Thoracic aorta (tissue), 2 donors: Measurements from ENCODE around the gene HMGN2. TPM values are rescaled to one million over a fixed set of nuclear protein-coding genes. Genes with fewer than 3 reads are reported as not detected.

Source experiments
- ATAC-seq: fragments of 150-250 bp; one replicate; pipeline ENCODE4 v1.8.0; 2017; ENCODE audit warnings: low read depth; ENCODE audit not compliant: insufficient number of reproducible peaks, low FRiP score
- DNase-seq: peaks from one replicate; pipeline ENCODE4 v3.0.0-alpha.2; 2020; ENCODE audit warnings: low spot score
- H3K27ac ChIP-seq, 2 donors: fragments of 200-600 bp; sonication (generic); 1 replicate in 1 of 2; 2 replicates in 1 of 2; pipeline ENCODE4 v1.5.1; 2016; ENCODE audit warnings: mild to moderate bottlenecking in 2 of 2, moderate library complexity in 2 of 2
- H3K27me3 ChIP-seq: fragments of 200-600 bp; sonication (generic); replicated peaks from 2 replicates; pipeline ENCODE4 v1.6.0; 2016; ENCODE audit warnings: mild to moderate bottlenecking; ENCODE audit not compliant: insufficient read depth
- H3K36me3 ChIP-seq: fragments of 200-600 bp; sonication (generic); one replicate; pipeline ENCODE4 v1.5.1; 2016
- H3K4me1 ChIP-seq, 2 donors: fragments of 200-600 bp; sonication (generic); 1 replicate in 1 of 2; 2 replicates in 1 of 2; pipeline versions ENCODE4 v1.5.1 to v1.6.0; 2016; ENCODE audit warnings: low read depth in 2 of 2, mild to moderate bottlenecking in 1 of 2; ENCODE audit not compliant: control insufficient read depth in 1 of 2
- H3K4me3 ChIP-seq: fragments of 200-600 bp; sonication (generic); 2 replicates; pipeline ENCODE4 v1.5.1; 2016; ENCODE audit warnings: mild to moderate bottlenecking
- H3K9me3 ChIP-seq: fragments of 200-600 bp; sonication (generic); 2 replicates; pipeline ENCODE4 v1.5.1; 2016
- CTCF ChIP-seq: fragments of 200-600 bp; sonication (generic); IDR thresholded peaks from one replicate; pipeline ENCODE4 v1.5.1; 2019; ENCODE audit warnings: antibody characterized with exemption
- total RNA-seq, 2 donors: library from RNA; depleted of rRNA; stranded (reverse); fragments of >200 nt; gene quantifications; one replicate each; pipeline versions ENCODE4 v1.1.0 to v1.2.3, GENCODE V29; 2016

The HMGN2 gene
- total RNA-seq, 2 donors from 2014 or later, result 145 to 187 TPM

- H3K4me3 ChIP-seq, result no peak overlapping the region
- H3K27me3 ChIP-seq, result no peaks in the 10 kb centered on the region
- peaks cover 36% of the 10 kb centered on the region for H3K36me3 ChIP-seq
- no peaks in the 10 kb centered on the region for H3K9me3 ChIP-seq
- TF ChIP-seq CTCF, result no peak
- no peak for ATAC-seq
- H3K27ac ChIP-seq, result no peak overlapping the region
- H3K4me1 ChIP-seq, result peaks cover 11 to 17% of the 10 kb centered on the region in 2 donors
- no peak for DNase-seq
These were observed 5.4 kb downstream of the HMGN2 start for GRCh38 chr1:26477446-26478152.

- no peak overlapping the region for H3K4me3 ChIP-seq
- no peak for ATAC-seq
These were observed 5.9 kb downstream of the HMGN2 start for GRCh38 chr1:26478159-26478558.

GRCh38 chr1:26478988-26479387 is 6.7 kb downstream of the HMGN2 start:
- no peaks in the 10 kb centered on the region for H3K9me3 ChIP-seq
- H3K4me3 ChIP-seq, result no peak overlapping the region
- ATAC-seq (no peak), DNase-seq (no peak)
- TF ChIP-seq CTCF, result no peak
- no peak overlapping the region for H3K27ac ChIP-seq
- no peaks in the 10 kb centered on the region for H3K27me3 ChIP-seq
- H3K4me1 ChIP-seq, result peaks cover 3 to 9% of the 10 kb centered on the region in 2 donors
- peaks cover 32% of the 10 kb centered on the region for H3K36me3 ChIP-seq

More at GRCh38 chr1:26478159-26478558, 5.9 kb downstream of the HMGN2 start:
- Histone ChIP-seq H3K27ac (no peak overlapping the region), H3K27me3 (no peaks in the 10 kb centered on the region), H3K4me1 (peaks cover 11 to 17% of the 10 kb centered on the region in 2 donors), H3K36me3 (peaks cover 36% of the 10 kb centered on the region), H3K9me3 (no peaks in the 10 kb centered on the region)
- no peak for TF ChIP-seq CTCF
- DNase-seq, result no peak

GRCh38 chr1:26482921-26483320 is 10.7 kb downstream of the HMGN2 start:
- Histone ChIP-seq H3K9me3 (no peaks in the 10 kb centered on the region), H3K4me1 (no peaks in the 10 kb centered on the region), H3K36me3 (peaks cover 7% of the 10 kb centered on the region), H3K4me3 (no peak overlapping the region), H3K27ac (no peak overlapping the region), H3K27me3 (no peaks in the 10 kb centered on the region)
- ATAC-seq (no peak), DNase-seq (no peak)
- TF ChIP-seq CTCF, result no peak

- DNase-seq (no peak), ATAC-seq (no peak)
- Histone ChIP-seq H3K27me3 (no peaks in the 10 kb centered on the region), H3K9me3 (no peaks in the 10 kb centered on the region), H3K4me3 (no peak overlapping the region), H3K27ac (no peak overlapping the region), H3K36me3 (peaks cover 7% of the 10 kb centered on the region), H3K4me1 (no peaks in the 10 kb centered on the region)
- no peak for TF ChIP-seq CTCF
These were observed 11.7 kb downstream of the HMGN2 start for GRCh38 chr1:26483980-26484379.
